NB4 (cell line): Measurements from ENCODE around the gene WDR86.
A peak's percentile ranks its signal among the peaks of the same experiment; 100 is the strongest.

Experiments
- DNase-seq: peaks from one replicate; pipeline ENCODE4 v3.0.0; 2010; ENCODE audit warnings: low read depth
- H3K4me3 ChIP-seq: one replicate; pipeline ENCODE4 v1.5.1; 2011; ENCODE audit warnings: mild to moderate bottlenecking, low read depth, low read length, moderate library complexity
- MYC ChIP-seq: IDR thresholded peaks from 2 replicates; pipeline ENCODE4 v1.6.1; 2011; ENCODE audit warnings: low read depth, low read length
- POLR2A ChIP-seq: IDR thresholded peaks from 2 replicates; pipeline ENCODE4 v1.6.1; 2011; ENCODE audit warnings: mild to moderate bottlenecking; ENCODE audit not compliant: insufficient read length; ENCODE audit errors: extremely low read depth
- TF ChIP-seq, protein P1 (sequence below): IDR thresholded peaks from 2 replicates; pipeline ENCODE4 v1.6.1; 2011; ENCODE audit warnings: low read depth, low read length
- TF ChIP-seq, protein P2 (sequence below): IDR thresholded peaks from one replicate; pipeline ENCODE4 v1.5.1; 2012; ENCODE audit warnings: low read depth, low read length

Gene WDR86

DNA sequence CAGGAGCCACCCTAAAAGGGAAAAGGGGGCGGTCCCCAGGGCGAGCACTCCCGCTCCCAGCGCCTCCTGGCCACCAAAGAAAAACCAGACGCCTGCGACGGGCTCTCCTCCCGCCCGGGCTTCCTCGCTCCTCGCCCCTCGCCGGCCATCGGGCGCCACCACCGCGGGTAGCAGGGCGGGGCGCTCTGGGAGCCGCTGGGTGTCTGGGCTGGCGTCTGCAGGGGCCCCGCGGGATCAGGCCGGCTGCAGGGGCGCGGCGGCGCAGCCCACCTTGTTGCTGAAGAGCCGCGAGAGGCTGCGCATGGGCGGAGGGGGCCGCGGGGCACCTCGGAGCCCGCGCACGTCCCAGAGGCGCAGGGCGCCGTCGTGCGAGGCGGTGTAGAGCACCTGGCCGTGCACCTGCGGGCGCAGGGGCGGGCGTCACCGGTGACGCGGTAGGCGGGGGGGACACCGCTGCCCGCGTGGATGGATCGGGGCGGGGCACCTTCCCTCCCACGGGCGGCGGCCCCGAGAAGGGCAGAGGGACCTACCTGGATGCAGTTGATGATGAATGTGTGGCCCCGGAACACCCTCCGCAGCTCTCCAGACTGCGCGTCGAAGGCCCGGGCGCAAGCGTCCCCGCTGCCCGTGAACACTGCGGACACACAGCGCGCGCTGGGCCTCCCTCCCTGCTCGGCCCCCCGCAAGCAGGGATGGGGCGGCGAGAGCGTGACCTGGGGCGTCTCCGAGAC is 28.3 kb downstream of the WDR86 start:
- H3K4me3 ChIP-seq: no peak overlapping the region
- TF ChIP-seq MYC (no peak), POLR2A (no peak)
- TF ChIP-seq, protein P1, sequence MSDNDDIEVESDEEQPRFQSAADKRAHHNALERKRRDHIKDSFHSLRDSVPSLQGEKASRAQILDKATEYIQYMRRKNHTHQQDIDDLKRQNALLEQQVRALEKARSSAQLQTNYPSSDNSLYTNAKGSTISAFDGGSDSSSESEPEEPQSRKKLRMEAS: no peak
- TF ChIP-seq, protein P2, sequence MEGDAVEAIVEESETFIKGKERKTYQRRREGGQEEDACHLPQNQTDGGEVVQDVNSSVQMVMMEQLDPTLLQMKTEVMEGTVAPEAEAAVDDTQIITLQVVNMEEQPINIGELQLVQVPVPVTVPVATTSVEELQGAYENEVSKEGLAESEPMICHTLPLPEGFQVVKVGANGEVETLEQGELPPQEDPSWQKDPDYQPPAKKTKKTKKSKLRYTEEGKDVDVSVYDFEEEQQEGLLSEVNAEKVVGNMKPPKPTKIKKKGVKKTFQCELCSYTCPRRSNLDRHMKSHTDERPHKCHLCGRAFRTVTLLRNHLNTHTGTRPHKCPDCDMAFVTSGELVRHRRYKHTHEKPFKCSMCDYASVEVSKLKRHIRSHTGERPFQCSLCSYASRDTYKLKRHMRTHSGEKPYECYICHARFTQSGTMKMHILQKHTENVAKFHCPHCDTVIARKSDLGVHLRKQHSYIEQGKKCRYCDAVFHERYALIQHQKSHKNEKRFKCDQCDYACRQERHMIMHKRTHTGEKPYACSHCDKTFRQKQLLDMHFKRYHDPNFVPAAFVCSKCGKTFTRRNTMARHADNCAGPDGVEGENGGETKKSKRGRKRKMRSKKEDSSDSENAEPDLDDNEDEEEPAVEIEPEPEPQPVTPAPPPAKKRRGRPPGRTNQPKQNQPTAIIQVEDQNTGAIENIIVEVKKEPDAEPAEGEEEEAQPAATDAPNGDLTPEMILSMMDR: no peak
- DNase-seq: no peak

DNA sequence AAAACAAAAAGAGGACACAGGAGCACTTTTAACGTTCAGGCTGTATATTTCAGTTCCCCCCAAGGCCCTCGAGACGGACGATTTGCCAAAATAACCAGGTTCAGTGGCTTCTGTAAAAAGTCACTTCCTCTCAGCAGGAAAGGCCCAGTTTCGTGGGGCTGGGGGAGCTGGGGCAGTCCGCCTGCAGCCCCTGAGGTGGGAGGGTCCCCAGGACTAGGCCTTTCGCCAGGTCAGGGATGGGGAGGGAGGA is 28.8 kb downstream of the WDR86 start:
- TF ChIP-seq, protein P1: no peak
- no peak for TF ChIP-seq POLR2A
- TF ChIP-seq MYC: no peak
- TF ChIP-seq, protein P2: no peak
- H3K4me3 ChIP-seq: no peak overlapping the region
- peak; percentile 57 for DNase-seq

DNA sequence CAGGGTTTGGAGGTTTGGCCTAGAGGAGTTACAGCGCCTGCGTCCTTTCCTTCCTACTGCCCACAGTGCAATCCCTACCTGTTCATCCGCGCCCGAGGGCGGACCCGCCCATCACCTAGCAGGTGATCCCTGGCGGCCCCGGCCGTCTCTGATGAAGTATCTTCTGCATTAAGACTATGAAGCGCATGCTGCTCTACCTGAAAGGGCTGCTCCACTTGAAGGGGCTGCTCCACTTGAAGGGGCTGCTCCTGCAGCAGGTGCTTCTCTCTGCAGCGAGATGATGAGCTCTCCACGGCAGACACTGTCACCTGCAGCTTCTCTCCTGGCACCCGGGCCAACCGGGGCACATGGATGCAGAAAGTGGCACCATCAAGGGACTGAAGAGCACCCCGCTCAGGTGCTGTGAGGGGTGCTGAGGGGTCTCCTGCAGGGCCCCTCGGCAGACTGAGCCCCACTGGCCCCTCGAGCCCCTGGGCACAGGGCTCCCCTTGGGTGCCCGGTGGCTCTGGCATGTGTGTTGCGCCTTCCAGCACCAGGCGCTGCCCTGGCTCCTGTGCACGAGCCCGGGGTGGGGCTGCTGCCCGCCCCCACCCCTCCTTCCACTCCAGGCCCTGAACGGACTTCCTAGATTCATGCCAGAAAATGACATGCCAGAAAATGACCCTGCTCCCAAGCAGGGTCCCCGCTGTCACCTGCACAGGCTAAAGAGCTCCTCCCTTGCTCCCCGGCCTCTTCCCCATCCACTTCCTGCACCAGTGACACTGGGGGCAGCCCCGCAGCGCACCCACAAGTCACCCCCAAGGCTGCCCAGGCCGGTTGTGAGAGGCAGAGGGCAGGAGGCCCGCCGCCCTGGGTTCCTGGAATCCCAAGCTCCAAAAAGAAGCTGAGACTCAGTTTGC is 29.4 kb downstream of the WDR86 start:
- DNase-seq: no peak
- TF ChIP-seq MYC: no peak
- no peak for TF ChIP-seq POLR2A
- TF ChIP-seq, protein P1: no peak
- TF ChIP-seq, protein P2: no peak
- H3K4me3 ChIP-seq: no peak overlapping the region

DNA sequence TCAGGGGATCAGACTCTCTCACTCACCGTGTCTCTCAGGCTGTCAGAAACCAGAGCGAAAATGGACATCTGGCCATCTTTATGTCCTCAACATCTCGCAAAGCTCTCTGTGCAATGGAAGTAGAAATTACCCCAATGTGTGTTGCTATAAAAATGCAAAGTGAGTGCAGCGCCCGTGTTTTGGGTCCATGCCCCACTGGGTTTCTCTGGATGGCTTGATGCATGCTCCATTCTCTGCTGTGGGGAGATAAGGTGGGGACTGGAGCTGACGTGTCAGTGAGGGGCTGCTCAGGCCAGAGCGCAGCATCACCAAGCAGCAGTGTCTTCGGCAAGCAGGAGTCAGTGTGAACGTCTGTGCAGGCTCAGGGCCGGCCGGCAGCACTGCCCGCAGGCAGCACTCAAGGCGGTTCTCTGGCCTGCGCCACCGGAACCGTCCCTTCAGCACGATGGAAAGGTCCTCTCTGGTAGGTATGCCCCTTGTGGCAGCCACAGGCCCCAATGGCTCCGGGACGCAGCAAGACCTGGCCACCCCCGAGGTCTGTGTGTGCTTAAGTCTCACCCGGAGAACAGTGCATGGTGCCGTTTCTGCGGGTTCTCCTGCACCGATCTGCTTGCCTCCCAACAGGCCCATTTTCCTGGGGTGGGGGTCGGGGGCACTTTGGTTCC is 30.2 kb downstream of the WDR86 start:
- DNase-seq: no peak
- H3K4me3 ChIP-seq: no peak overlapping the region
- TF ChIP-seq MYC (no peak), POLR2A (no peak)
- TF ChIP-seq, protein P2: no peak
- TF ChIP-seq, protein P1: no peak

DNA sequence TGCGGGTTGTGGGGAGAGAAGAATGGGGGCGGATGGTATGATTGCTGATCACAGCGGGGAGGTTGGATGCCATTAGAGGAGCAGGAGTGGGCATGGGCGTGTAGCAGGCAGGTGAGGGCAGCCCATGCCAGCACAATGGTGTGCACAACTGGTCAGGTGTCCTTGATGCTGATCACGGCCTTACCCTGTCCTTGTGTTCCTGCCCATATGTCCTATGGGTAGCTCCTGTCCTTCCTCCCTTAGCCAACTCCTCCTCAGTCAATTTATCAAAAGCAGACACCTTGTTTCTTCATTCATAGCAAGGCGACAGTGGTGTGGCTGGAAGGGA is 30.7 kb downstream of the WDR86 start:
- TF ChIP-seq, protein P1: no peak
- TF ChIP-seq, protein P2: no peak
- TF ChIP-seq MYC (no peak), POLR2A (no peak)
- no peak for DNase-seq
- H3K4me3 ChIP-seq: no peak overlapping the region
